Jurkat, Clone E6-1 (cell line): ENCODE data around the gene NRF1.
"Not testable (repeated sequence)": the region's sequence is repeated elsewhere in the genome, so short reads cannot be mapped to it uniquely, and the experiment has no call there.

ENCODE experiments used
- DNase-seq: peaks from one replicate; pipeline ENCODE4 v3.0.0-alpha.2; 2011; ENCODE audit warnings: low read depth, low spot score
- H3K4me3 ChIP-seq: 2 replicates; pipeline ENCODE4 v1.5.1; 2011; ENCODE audit warnings: mild to moderate bottlenecking, low read length, control low read depth, moderate library complexity

Gene NRF1

GRCh38 chr7:129604713-129605437 lies 6.6 kb upstream of the NRF1 start:
- DNase-seq = no peak
- H3K4me3 ChIP-seq = no peak overlapping the region

DNA sequence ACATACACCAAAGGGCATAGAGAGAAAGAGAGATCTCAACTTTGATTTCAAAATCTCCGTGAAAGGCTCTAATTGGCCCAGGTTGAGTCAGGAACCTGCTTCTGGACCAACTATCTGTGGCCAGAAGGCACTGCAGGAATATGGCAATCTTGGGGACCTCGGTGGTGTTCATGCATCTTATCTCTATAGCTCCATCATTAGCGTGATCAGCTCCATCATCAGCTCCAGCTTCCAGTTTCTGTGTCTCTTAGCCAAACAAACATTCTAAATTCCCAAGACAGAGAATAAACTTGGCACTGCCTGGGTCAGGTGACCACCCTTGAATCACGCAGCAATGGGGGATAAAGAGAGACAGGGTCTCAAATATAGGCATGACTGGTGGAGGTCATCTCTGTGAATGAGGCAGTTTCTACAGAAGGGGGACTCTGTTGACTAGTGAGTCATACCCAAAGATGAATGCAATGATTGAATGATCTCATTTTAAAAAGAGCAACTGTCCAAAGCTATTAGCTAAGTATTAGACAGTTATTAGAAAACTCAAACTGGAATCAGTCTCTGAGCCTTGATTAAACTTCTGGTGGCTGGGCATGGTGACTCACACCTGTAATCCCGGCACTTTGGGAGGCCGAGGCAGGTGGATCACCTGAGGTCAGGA lies 5.4 kb upstream of the NRF1 start:
- no peak for DNase-seq
- no peak overlapping the region for H3K4me3 ChIP-seq

DNA sequence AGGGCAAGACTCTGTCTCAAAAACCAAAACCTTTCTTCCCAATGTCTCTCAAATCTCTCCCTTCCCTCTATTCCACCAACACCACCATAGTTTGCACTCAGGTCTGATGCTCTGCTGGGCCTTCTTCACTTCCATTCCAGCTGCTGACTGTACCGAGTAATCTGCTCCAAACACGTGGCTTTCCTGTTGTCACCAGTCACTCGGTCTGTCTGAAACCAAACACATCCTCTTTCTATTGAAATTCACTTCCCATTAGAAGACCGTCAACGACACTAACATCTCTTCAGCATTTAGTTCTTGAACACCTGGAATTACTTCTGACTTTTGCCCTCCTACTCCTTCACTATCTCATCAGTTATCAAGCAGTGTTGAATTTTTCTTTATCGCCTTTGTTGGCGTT lies 4.7 kb upstream of the NRF1 start:
- H3K4me3 ChIP-seq = no peak overlapping the region
- no peak for DNase-seq

DNA sequence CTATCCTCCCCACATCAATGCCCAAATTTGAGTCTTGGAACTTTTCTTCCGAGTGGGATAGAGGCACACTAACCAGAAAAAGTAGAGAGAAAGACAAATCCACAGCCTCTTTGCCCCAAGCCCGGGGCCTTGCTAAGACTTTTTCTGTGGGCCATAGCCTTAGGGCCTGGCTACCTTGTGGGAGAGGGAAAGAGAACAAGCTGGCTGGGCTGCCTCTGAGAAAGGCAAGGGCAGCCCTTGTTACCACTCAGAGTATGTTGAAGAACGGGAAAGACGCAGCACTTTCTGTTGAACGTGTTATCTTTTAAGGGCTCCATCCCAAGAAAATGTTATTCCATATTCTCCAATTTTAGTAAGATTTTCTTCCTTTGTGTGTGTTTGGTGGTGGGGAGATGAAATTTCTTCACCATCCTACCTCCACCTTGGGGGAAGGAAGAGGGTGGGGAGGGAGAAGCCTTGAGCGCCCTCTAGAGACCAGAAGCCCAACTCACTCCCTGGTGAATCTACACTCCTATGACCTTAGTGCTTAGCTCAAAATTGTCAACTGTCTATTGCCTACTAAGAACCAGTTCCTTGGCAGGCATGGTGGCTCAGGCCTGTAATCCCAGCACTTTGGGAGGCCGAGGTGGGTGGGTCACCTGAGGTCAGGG lies 3.9 kb upstream of the NRF1 start:
- no peak overlapping the region for H3K4me3 ChIP-seq
- peak; percentile 47 for DNase-seq

- no peak overlapping the region for H3K4me3 ChIP-seq
- no peak for DNase-seq
Measured at GRCh38 chr7:129609666-129610065, 1.9 kb upstream of the NRF1 start.

DNA sequence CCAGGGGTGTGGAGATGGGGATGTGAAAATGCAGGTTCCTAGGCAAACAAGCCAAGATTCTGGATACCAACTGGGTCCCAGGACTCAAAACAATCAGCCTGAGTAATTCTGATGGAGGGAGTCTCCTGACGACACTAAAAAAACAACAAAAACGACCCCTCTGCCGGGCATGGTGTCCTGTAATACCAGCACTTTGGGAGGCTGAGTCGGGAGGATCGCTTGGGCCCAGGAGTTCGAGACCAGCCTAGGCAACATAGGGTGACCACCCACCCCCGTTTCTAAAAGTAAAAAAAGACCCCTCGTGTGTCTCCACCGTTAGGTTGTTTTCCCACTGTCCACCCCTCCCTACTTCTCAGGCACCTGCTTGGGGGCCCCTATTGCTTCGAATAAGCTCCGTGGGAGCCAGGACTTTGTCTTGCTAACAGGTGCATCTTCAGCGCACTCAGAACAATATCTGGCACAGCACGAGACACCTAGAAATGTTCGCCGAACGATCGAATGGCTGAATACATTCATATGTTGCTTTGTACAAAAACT lies 743 bp upstream of the NRF1 start:
- peak overlapping the region; percentile 96 for H3K4me3 ChIP-seq
- no peak for DNase-seq

DNA sequence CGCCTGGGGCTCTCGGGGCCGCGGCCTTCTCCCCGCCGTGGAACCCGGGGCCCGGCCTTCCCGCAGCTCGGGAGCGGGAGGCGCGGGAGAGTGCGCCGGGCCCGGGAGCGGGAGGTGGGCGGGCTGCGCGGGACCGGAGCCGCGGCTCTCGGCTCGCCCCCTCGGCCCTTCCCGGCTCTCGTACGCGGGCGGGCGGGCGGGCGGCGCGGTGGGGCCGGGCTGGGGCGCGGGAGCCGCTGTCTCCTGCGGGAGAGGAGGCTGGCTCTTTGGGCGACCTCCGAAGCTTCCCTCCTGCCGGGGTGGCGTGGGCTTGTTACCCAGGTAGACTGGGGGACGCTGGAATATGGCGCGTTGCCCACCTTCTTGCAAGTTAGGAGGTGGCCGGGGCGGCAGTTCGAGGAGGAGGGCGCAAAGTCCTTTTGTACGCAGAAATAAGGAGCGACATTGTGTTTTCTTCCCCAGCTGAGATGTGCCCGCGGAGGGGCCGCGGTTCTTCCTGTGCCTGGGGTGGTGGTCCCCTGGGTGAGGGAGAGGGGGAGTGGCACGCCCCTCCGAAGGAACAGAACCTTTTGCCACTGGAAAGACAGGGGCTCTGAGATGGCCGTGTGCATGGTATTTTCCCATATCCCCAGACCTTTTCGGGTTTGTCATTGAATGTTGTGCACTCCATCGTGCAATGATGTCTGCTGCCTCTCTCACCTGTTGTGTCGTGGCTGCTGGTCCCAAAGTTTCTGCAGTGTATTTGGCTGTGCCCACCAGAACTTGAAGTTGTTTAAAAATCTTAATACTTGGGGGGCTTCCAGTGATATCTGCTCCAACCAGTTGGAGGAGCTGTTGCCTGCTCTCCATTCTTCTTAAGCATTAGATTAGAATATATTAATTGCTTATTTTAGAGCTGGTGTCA lies 844 bp downstream of the NRF1 start:
- DNase-seq = peak; percentile 48
- H3K4me3 ChIP-seq = peak overlapping the region; percentile 96

- H3K4me3 ChIP-seq = peak overlapping the region; percentile 96
- no peak for DNase-seq
Measured at GRCh38 chr7:129613016-129613337, 1.5 kb downstream of the NRF1 start.

GRCh38 chr7:129615018-129615417 lies 3.5 kb downstream of the NRF1 start:
- DNase-seq = peak; percentile 55
- no peak overlapping the region for H3K4me3 ChIP-seq

DNA sequence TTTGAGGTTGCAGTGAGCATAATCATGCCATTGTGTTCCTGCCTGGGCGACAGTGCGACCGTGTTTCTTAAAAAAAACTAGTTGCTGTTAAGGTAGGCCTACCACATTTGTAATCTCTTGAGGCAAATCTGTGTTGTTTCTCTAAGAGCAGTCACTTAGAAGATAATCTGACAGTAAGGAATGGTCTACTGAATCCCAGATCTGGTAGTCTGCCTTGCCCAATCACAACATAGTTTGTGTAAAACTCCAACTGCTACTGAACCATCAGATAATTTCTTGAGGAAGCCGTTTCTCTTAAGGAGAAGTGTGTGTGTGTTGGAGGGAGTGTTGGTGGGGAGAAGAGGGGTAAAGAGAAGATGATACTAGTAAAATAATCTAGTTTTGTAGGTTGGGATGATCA lies 5.0 kb downstream of the NRF1 start:
- no peak overlapping the region for H3K4me3 ChIP-seq
- DNase-seq = no peak

- no peak overlapping the region for H3K4me3 ChIP-seq
- no peak for DNase-seq
Measured at GRCh38 chr7:129617178-129617577, 5.7 kb downstream of the NRF1 start.

DNA sequence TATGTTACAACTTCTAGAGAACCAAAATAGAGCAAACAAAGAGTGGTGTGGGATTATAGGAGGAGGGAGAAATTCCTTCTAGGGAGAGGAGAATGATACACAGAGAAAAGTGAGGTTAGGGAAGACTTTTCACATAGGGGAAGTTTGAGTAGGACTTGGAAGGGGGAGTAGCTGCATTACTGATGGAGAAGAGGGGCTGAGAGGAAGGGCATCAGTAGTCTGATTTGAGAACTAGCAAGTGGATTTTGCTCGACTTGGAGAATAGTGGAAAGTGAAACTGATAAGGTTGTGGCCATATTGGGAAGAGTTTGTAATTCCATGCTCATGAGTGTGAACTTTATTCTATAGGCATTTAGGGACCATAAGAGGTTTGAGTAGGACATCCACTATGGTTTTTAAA lies 6.1 kb downstream of the NRF1 start:
- DNase-seq = no peak
- no peak overlapping the region for H3K4me3 ChIP-seq

- no peak for DNase-seq
- no peak overlapping the region for H3K4me3 ChIP-seq
Measured at GRCh38 chr7:129626896-129627295, 15.4 kb downstream of the NRF1 start.

- H3K4me3 ChIP-seq = no peak overlapping the region
- no peak for DNase-seq
Measured at GRCh38 chr7:129630341-129630740, 18.8 kb downstream of the NRF1 start.

GRCh38 chr7:129634361-129635034 lies 23.0 kb downstream of the NRF1 start:
- H3K4me3 ChIP-seq = no peak overlapping the region
- no peak for DNase-seq

DNA sequence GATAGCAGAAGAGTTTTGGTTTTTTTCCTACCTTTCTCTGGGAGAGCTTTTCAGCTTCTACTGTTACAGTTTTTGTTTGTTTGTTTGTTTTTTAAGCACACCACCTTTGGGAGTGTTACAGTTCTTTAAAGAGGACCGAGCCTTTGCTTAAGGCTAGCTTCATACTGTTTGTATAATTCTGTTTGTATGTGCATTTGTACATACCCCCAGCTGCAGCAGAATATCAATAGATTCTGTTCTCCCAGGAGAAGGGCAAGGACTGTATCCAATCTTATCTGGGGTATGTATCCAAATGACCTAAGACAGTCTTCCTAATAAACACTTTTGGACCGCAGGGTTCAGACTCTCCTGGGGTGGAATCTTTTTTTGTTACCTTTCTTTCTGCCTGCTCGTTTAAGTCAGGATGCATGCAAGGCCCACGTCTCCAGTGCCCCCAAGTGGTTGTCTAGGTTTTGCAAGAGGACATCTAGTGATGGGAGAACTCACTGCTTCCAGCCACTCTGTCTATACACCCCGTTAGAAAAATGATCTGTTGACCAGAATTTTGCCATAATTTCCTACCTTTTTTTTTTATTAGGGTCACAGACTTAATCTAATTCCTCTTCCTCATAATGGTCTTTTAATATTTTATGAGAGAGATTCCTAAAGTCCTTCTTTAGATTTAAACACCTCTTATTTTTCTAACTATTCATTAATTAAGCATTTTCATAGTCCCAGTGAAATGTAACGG lies 23.9 kb downstream of the NRF1 start:
- no peak overlapping the region for H3K4me3 ChIP-seq
- peak; percentile 72 for DNase-seq

DNA sequence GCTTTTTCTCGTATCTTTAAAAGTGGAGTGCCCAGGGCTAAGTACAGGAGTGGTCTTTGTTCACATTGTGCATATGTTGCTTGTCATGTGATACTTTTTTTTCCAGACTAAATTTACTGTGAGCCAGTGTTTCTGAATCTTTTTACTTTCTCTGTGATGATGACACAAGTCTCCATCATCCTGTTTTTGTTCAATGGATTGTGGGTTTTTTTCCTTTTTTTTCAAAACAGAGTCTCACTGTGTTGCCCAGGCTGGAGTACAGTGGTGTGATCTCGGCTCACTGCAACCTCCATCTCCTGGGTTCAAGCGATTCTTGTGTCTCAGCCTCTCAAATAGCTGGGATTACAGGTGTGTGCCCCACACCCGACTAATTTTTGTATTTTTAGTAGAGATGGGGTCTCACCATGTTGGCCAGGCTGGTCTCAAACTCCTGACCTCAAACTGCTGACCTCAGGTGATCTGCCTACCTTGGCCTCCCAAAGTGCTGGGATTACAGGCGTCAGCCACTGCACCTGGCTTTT lies 24.6 kb downstream of the NRF1 start:
- not testable (repeated sequence) for H3K4me3 ChIP-seq, DNase-seq

GRCh38 chr7:129636641-129637040 lies 25.1 kb downstream of the NRF1 start:
- H3K4me3 ChIP-seq = no peak overlapping the region
- DNase-seq = no peak
